ENCODE data around the gene OR5AP2. TPM values are rescaled to one million over a fixed set of nuclear protein-coding genes. Genes with fewer than 3 reads are reported as not detected.
"Not testable (repeated sequence)": the region's sequence is repeated elsewhere in the genome, so short reads cannot be mapped to it uniquely, and the experiment has no call there.

Gene OR5AP2
- total RNA-seq, result not detected in 3 replicates
- long read RNA-seq, result 0 reads

DNA sequence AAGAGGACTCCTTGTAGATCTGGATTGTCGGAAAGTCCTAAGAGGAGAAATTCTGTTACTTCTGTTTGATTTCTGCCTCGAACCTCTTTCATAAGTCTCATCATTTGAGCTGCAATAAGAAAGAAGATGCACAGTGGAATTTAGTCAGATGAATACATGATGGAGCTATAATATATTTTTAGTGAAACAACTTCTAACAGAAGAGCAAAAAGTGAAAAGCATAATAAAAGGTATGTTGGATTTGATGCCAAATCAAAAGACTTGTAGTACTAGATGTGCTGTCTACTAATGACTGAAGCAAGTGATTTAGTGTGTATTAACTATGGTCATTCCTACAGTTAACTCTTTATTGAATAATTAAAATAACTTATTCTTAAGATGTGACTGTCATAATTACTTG lies at the start of gene OR5AP2:
Gene OR5AP2, minus strand, starts transcription at position 101 of the 400 bp plus-strand sequence. Its CDS starts 0 bp downstream, at position 101.
- Mint-ChIP-seq H3K9me3 (ENCODE audit: low read depth) (peaks cover 6% of the 10 kb centered on the region), H3K36me3 (ENCODE audit: low read depth) (no peaks in the 10 kb centered on the region), H3K27ac (ENCODE audit: unreplicated experiment) (no peak within 1 kb of the TSS), H3K27me3 (ENCODE audit: low read depth) (no peaks in the 10 kb centered on the region), H3K4me3 (ENCODE audit: unreplicated experiment) (no peak within 1 kb of the TSS), H3K4me1 (ENCODE audit: low read depth) (no peaks in the 10 kb centered on the region)
- DNase-seq (ENCODE audit: low spot score), result no peak
- TF ChIP-seq, protein P1, sequence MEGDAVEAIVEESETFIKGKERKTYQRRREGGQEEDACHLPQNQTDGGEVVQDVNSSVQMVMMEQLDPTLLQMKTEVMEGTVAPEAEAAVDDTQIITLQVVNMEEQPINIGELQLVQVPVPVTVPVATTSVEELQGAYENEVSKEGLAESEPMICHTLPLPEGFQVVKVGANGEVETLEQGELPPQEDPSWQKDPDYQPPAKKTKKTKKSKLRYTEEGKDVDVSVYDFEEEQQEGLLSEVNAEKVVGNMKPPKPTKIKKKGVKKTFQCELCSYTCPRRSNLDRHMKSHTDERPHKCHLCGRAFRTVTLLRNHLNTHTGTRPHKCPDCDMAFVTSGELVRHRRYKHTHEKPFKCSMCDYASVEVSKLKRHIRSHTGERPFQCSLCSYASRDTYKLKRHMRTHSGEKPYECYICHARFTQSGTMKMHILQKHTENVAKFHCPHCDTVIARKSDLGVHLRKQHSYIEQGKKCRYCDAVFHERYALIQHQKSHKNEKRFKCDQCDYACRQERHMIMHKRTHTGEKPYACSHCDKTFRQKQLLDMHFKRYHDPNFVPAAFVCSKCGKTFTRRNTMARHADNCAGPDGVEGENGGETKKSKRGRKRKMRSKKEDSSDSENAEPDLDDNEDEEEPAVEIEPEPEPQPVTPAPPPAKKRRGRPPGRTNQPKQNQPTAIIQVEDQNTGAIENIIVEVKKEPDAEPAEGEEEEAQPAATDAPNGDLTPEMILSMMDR (IDR thresholded peaks at IDR 0.05), result no peak

DNA sequence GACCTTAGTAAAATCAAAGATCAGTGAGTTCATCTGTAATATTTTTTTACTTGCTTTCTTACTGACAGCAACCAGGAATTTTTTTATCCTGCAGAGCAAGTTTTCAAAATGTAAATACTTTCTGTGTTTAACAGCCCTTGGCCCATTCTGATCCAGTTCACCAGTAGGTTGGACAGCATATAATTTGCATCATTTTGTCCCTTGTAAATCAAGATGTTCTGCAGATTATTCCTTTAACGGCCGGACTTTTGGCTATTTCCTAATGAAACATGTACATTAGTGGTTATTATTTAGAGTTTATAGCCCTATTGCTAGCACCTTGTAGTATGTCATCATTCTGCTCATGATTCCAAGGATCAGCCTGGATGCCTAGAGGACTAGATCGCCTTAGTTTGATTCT lies 48.9 kb upstream of the OR5AP2 start:
- H3K4me1 Mint-ChIP-seq (ENCODE audit: low read depth); H3K36me3 Mint-ChIP-seq (ENCODE audit: low read depth); H3K9me3 Mint-ChIP-seq (ENCODE audit: low read depth): not testable (repeated sequence)

DNA sequence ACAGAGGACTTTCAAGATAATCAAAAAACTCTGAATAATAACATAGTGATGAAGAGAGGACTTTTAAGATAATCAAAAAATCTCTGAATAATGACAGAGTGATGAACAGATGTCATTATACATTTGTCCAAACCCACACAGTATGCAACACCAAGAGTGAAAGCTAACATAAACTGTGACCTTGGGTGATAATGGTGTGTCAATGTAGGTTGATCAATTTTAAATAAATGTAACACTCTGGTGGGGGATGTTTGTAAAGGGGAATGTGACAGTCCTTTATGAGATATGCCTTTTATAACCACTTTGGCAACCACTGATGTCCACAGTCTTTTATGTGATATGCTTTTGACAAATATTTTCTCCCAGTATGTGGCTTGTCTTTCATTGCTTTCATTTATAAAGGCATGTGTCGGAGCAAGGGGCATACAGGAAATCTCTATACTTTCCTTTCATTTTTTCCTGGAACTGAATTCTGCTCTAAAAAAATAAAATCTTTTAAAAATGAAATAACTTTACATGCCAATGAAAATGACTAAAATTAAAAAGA lies 46.4 kb upstream of the OR5AP2 start:
- TF ChIP-seq, protein P1 (IDR thresholded peaks at IDR 0.05), result no peak
- no peak overlapping the region for H3K27ac Mint-ChIP-seq (ENCODE audit: unreplicated experiment)
- no peaks in the 10 kb centered on the region for H3K36me3 Mint-ChIP-seq (ENCODE audit: low read depth)
- no peak overlapping the region for H3K4me3 Mint-ChIP-seq (ENCODE audit: unreplicated experiment)
- H3K27me3 Mint-ChIP-seq (ENCODE audit: low read depth), result no peaks in the 10 kb centered on the region
- no peaks in the 10 kb centered on the region for H3K4me1 Mint-ChIP-seq (ENCODE audit: low read depth)
- no peak for DNase-seq (ENCODE audit: low spot score)
- no peaks in the 10 kb centered on the region for H3K9me3 Mint-ChIP-seq (ENCODE audit: low read depth)

More for the DNA sequence above, 48.9 kb upstream of the OR5AP2 start:
- not testable (repeated sequence) for DNase-seq (ENCODE audit: low spot score); H3K27ac Mint-ChIP-seq (ENCODE audit: unreplicated experiment); H3K4me3 Mint-ChIP-seq (ENCODE audit: unreplicated experiment); H3K27me3 Mint-ChIP-seq (ENCODE audit: low read depth)

DNA sequence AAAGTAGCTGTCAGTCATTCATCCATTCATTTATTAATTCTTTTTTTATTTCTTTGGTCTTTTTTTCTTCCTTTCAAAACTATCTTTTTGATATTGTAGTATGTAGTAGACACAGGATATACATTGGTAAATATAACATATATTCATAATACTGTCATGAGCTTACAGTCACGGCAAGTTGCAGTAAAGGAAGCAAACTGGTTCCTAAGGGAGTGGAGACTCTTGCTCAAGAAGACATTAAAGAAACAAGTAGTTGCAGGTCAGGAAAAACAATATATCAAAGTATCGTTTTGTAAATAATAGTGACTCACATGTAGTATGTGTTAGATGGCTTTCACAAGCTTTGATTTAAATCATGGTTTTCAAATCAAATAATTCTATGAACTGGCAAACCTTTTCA lies 28.7 kb upstream of the OR5AP2 start:
- H3K36me3 Mint-ChIP-seq (ENCODE audit: low read depth), result no peaks in the 10 kb centered on the region
- TF ChIP-seq, protein P1 (IDR thresholded peaks at IDR 0.05), result no peak
- no peak overlapping the region for H3K4me3 Mint-ChIP-seq (ENCODE audit: unreplicated experiment)
- H3K9me3 Mint-ChIP-seq (ENCODE audit: low read depth), result peaks cover 7% of the 10 kb centered on the region
- no peak overlapping the region for H3K27ac Mint-ChIP-seq (ENCODE audit: unreplicated experiment)
- no peak for DNase-seq (ENCODE audit: low spot score)
- no peaks in the 10 kb centered on the region for H3K27me3 Mint-ChIP-seq (ENCODE audit: low read depth)
- no peaks in the 10 kb centered on the region for H3K4me1 Mint-ChIP-seq (ENCODE audit: low read depth)

DNA sequence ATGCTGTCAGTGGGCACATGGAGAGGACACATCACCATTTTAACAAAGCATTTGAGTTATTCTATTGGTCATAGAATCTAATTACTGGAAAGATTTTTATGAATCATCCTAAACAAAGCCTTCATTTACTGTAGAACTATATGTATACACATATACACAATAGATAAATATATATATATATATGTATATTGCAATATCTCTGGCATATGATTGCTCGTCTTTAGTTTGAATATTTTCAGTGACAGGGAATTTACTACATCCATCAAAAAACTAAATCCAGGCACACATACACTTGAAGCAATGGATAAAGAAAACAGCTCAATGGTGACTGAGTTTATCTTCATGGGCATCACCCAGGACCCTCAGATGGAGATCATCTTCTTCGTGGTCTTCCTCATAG lies 21.1 kb upstream of the OR5AP2 start, which contains the start of gene OR5AR1:
Gene OR5AR1, plus strand, starts transcription at position 301 of the 400 bp plus-strand sequence. Its CDS starts 0 bp downstream, at position 301.
- no peaks in the 10 kb centered on the region for H3K36me3 Mint-ChIP-seq (ENCODE audit: low read depth)
- no peaks in the 10 kb centered on the region for H3K27me3 Mint-ChIP-seq (ENCODE audit: low read depth)
- H3K4me1 Mint-ChIP-seq (ENCODE audit: low read depth), result no peaks in the 10 kb centered on the region
- DNase-seq (ENCODE audit: low spot score), result no peak
- TF ChIP-seq, protein P1 (IDR thresholded peaks at IDR 0.05), result no peak
- no peak within 1 kb of the TSS for H3K27ac Mint-ChIP-seq (ENCODE audit: unreplicated experiment)
- peaks cover 3% of the 10 kb centered on the region for H3K9me3 Mint-ChIP-seq (ENCODE audit: low read depth)
- H3K4me3 Mint-ChIP-seq (ENCODE audit: unreplicated experiment), result no peak within 1 kb of the TSS

DNA sequence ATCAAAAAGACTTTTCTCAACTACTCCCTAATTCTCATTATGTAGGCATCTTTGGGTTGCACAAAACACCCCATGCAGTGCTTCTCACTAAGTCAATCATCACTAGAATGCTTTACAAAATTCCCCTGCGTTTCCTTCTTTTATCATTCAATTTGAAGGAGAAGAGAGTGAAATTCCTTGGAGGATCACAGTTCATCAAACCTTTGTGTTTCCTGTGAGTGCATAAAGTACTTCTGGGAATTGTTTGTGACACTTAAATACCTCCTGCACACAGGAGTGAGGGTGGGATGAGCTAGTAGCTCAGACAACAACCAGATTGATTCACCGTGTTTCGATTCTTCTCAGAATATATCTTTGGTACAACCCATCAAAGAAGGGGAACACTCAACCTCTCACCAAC lies 17.5 kb upstream of the OR5AP2 start:
- H3K36me3 Mint-ChIP-seq (ENCODE audit: low read depth), result no peaks in the 10 kb centered on the region
- no peaks in the 10 kb centered on the region for H3K27me3 Mint-ChIP-seq (ENCODE audit: low read depth)
- peaks cover 10% of the 10 kb centered on the region for H3K9me3 Mint-ChIP-seq (ENCODE audit: low read depth)
- H3K4me1 Mint-ChIP-seq (ENCODE audit: low read depth), result no peaks in the 10 kb centered on the region
- no peak for DNase-seq (ENCODE audit: low spot score)
- TF ChIP-seq, protein P1 (IDR thresholded peaks at IDR 0.05), result no peak
- no peak overlapping the region for H3K4me3 Mint-ChIP-seq (ENCODE audit: unreplicated experiment)
- H3K27ac Mint-ChIP-seq (ENCODE audit: unreplicated experiment), result no peak overlapping the region
